Heart left ventricle (tissue), 13 donors: ENCODE results near the gene EXD3.
A peak's percentile ranks its signal among the peaks of the same experiment; 100 is the strongest.

Experiments used
- CTCF ChIP-seq, 12 donors: fragments of 200-600 bp; sonication (generic) in 4 of 12; IDR thresholded peaks; one replicate each; pipeline versions ENCODE4 v1.5.0 to v1.8.0; 2018 to 2022; ENCODE audit warnings: antibody characterized with exemption in 12 of 12, mild to moderate bottlenecking in 5 of 12
- POLR2A ChIP-seq, 2 donors: fragments of 450-650 bp; IDR thresholded peaks; one replicate each; pipeline ENCODE4 v1.6.1; 2017; ENCODE audit warnings: antibody characterized with exemption in 2 of 2, mild to moderate bottlenecking in 2 of 2, moderate library complexity in 2 of 2
- donor health status: ischemic (EF 13 %, LVEDD 7.1; RV severe dilation, severe dysfunction).
- donor health status: DM: no; HTN: yes; CAD: no.
- donor health status: DM: no; HTN: no; CAD: no.
- donor health status: ischemic (EF 25% LVEDD 6.9; RV normal size, moderate dysfunction).
- donor health status: ischemic (EF 25% LVEDD 5.7; RV mildly dilated, moderate dysfunction).
- donor health status: ischemic (EF 35%, LVEDD 5.7; RV mildly dilated, moderate dysfunction).
- donor health status: nonischemic (EF 11% LVEDD 7.7; RV severe dilation, severe dysfunction).
- donor health status: DM: yes; HTN: yes; CAD: no.
- donor health status: PGD.
- donor health status: ischemic (EF 29% LVEDD 5.4; RV normal size, mild dysfunction).
- donor health status: nonischemic (EF 23%, LVEDD 6.1; RV moderate dilation, normal function).

- TF ChIP-seq POLR2A (IDR thresholded peaks at IDR 0.05) (no peak), CTCF (IDR thresholded peaks at IDR 0.05) (peak; percentile 30 to 68 (median 52))
Observed at GRCh38 chr9:137286975-137287383, 136.0 kb downstream of the EXD3 start.
